HG02970 (cell line): ENCODE data around the gene SYTL4.

Source experiments
- ATAC-seq: cut with Tn5 transposase; IDR thresholded peaks from one replicate; pipeline ENCODE4 v1.9.1; 2021; ENCODE audit warnings: mild to moderate bottlenecking, moderate library complexity, moderate number of reproducible peaks; ENCODE audit not compliant: unreplicated experiment, low FRiP score

Gene SYTL4

DNA sequence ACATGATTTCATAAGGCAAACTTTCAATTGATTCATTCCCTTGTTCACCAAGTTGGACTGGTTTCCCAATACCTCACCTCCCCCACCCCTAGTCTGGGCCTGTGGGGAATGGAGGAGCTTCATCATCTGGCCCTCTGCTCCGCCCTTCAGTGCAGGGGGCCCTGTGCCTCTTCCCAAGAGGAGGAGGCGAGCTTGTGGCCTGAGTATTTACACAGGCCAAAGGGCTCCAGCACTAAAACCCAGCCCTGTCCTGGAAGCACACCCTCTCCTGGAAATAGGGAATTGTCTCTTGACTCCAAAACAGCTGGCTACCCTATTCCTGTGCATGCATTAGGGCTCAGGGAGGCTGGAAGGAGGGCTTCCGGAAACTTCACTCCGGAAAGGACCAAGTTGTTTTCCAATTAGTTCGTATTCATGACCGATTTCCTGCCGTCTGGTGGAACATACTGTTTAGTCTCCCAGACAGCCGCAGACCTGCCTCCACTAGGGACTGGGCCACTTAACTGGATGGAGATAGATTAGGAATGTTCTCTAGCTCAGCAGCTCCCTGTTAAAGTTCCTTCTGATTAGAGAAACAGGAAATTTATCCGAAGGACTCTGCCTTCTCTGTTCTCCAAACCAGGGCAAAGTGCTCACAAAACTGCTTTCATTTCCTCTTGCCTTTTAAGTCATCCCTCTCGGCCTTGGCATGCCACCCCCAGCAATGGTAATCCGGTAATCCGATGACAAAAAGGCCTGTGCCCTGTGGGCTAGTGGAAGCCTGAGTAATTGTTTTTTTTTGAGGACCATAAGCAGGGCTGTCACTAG lies 82.2 kb downstream of the SYTL4 start:
- no peak for ATAC-seq

GRCh38 chrX:100648458-100649417 lies 83.2 kb downstream of the SYTL4 start:
- no peak for ATAC-seq

GRCh38 chrX:100647739-100648138 lies 84.2 kb downstream of the SYTL4 start:
- no peak for ATAC-seq

- no peak for ATAC-seq
Observed at GRCh38 chrX:100647095-100647494, 84.8 kb downstream of the SYTL4 start.

GRCh38 chrX:100645106-100645505 lies 86.8 kb downstream of the SYTL4 start:
- no peak for ATAC-seq

DNA sequence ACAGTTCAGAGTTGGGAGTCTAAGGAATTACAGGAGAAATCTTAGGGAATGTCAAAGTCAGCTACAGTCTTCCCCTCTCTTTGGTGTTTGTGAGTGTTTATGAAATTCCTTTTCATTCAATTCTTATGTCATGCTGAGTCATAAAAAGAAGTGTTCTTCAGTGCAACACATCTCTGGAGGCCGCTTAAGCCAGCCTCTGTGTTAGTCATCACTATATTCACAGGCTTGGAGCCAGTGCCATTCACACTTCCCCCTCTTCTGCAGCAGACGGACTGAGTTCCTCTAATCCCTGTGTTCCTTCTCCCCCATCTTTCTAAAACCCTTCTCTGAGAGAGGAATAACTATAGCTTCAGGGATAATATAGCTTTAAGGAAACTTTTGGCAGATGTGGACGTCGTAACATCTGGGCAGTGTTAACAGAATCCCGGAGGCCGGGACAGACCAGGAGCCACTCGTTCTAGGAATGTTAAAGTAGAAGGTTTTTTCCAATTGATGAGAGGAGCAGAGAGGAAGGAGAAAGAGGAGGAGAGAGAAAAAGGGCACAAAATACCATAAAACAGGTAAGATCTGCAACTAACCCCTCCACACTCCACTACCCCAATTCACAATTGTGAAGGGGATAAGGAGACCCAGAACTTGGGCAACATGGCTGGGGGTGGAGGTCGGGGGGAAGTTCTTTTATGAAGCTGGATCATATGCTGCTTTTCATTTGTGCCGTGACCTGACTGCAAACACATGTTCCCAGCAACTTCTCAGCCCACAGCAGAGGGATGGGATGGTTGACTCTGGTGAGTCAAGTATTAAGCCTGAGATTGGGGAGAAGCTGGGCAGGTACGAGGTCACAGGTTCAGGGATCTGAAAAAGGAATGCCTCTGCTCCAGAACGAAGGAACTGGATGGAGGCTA lies 87.7 kb downstream of the SYTL4 start, which contains the start of gene SRPX2:
SRPX2 (plus strand) TSS at position 244 of the 905 bp plus-strand sequence. CDS start 2,124 bp downstream, outside the sequence.
- ATAC-seq = no peak

- no peak for ATAC-seq
Observed at GRCh38 chrX:100643212-100643611, 88.7 kb downstream of the SYTL4 start.

DNA sequence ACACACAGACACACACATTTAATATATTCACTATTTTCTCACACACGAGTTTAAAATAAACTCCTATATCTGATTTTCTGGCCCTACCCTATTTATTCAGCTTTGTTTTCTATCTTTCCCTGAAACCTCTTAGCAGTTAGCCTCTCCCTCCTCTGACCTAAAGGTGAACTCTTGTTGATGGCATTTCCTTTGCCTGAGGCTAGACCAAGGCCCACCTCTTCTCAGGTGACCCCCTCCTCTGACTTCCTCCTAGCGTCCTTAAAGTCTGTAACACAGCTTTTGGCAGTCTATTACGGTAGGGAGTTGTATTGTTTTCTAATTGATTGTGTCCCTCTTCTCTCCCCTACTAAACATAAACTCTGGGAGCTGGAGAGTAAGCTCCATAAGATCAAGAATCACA lies 89.6 kb downstream of the SYTL4 start:
- ATAC-seq = no peak

DNA sequence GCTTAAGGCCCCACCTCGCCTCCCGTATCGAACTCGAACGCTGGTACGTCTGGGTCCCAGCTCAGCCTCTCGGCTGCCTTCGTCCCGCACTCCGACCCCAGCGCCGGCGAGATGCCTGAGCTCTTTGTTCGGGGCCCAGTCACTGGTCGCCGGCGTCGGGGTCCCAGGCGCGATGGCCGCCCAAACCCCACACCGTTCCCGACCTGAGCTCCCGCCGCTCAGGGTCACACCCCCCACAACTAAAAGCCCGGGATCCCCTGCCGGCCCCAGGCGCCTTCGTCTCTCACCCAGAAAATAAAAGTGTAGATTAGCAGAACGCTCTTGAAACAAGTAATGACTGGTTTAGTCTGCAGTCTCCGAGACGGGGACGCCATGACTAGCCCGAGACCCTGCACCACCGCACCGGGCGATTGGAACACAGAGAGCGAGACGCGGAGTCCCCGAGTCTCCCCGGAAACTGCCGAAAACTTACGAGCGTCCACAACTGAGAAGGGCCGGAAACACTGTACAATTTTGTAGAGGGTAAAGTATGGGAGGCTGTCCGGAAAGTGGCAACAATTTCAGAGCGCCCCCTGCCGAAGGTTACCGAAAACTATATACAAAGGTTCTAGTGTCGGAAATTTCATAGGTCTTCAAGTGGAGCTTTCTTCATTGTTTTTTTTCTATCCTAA lies 95.5 kb downstream of the SYTL4 start, which contains the start of gene TSPAN6:
TSPAN6 (minus strand) TSS at position 486 of the 671 bp plus-strand sequence; CDS start at position 374, 112 bp downstream.
- ATAC-seq = peak; percentile 65

- ATAC-seq = no peak
Observed at GRCh38 chrX:100635989-100636320, 96.0 kb downstream of the SYTL4 start.

DNA sequence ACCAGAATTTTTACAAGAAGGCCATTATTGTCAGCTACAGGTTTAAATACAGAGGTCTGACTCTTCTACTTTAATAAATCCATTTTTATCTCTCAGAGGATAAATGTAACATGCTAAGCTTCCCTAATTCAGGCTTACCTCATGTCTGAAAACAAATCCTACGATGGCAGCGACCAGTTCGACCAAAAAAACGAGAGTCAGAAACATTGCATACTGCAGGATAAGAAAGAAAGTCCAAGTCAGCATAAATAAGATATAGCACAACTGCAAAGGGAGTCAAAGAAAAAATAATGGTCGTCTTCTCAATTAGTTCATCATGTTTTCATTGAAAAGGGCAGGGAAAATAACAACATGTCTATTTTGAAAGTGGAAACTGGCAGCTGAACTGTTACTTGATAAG lies 96.9 kb downstream of the SYTL4 start:
- ATAC-seq = no peak

- ATAC-seq = peak; percentile 80
Observed at GRCh38 chrX:100625985-100626491, 105.9 kb downstream of the SYTL4 start.
